Stimulated activated CD4-positive, alpha-beta T cell treated with anti-CD3 and anti-CD28 coated beads, Interleukin-2, amount 100 ng/mL, for 4 hours (primary cell): ENCODE data around the gene FILIP1.

Experiments used
- DNase-seq: peaks from one replicate; pipeline ENCODE4 v3.0.0-alpha.2; 2020; ENCODE audit warnings: low read depth

The FILIP1 gene

GRCh38 chr6:75495011-75495410 lies 1.4 kb upstream of the FILIP1 start:
- DNase-seq, result no peak

GRCh38 chr6:75494290-75494689 lies 690 bp upstream of the FILIP1 start:
- DNase-seq, result no peak

DNA sequence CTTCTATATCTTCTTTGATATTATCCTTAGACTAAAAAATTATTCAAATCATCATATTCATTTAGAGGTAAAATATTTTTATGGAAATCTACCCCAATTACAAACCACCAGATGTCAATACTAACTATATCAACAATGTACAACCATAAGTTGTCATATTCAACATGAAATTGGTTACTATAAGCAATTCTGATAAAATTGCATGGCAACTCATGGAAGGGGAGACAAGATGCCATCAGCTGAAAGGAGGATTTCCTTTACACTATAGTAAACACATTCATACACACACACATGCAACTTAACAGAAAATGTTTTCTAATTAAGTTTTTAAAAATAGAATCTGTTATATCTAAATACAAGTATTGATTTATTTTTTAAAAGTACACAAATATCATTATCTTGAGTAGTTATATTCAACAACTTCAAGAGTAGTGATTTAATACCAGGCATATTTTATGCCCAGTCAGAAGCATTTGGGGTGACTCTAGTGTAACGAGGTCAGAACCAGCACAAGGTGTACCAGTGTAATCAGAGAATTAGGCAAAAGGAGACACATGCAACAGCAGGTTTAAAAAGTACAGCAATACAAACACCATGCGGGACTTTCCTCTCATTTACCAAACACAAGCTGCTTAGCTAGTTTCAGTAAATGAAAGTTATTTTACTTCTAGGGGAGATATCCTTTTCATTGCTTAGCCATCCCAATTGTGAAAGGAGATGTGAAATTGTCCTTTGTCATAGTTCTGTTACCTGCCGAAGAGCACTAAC lies 1.0 kb downstream of the FILIP1 start:
- DNase-seq, result no peak

- DNase-seq, result no peak
These were observed 2.3 kb downstream of the FILIP1 start for GRCh38 chr6:75491291-75491690.

- no peak for DNase-seq
These were observed 2.9 kb downstream of the FILIP1 start for GRCh38 chr6:75490706-75491105.

DNA sequence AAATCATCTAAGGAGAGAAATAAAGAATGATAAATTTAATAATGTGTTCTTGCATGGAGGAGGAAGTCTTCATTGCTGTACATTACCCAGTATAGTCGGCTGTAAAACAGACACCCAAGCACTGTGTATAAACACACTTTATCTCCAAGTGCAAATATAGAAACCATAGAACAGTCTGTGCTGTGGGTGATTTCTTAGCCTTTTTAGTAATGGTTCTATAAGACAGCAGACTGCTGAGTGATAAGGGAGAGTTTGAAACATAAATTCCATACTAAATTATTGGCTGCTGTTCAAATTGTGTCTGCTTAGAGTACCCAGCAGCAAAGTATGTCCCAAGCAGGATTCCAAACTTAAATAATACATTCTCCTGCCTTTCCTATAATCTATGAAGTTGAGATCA lies 4.6 kb downstream of the FILIP1 start:
- DNase-seq, result no peak

- DNase-seq, result no peak
These were observed 5.6 kb downstream of the FILIP1 start for GRCh38 chr6:75488033-75488432.

- no peak for DNase-seq
These were observed 6.6 kb downstream of the FILIP1 start for GRCh38 chr6:75486850-75487518.

GRCh38 chr6:75484535-75484934 lies 9.1 kb downstream of the FILIP1 start:
- DNase-seq, result no peak

- DNase-seq, result no peak
These were observed 10.3 kb downstream of the FILIP1 start for GRCh38 chr6:75483136-75483952.

- no peak for DNase-seq
These were observed 11.5 kb downstream of the FILIP1 start for GRCh38 chr6:75481936-75482593.

GRCh38 chr6:75481394-75481793 lies 12.2 kb downstream of the FILIP1 start:
- DNase-seq, result no peak

DNA sequence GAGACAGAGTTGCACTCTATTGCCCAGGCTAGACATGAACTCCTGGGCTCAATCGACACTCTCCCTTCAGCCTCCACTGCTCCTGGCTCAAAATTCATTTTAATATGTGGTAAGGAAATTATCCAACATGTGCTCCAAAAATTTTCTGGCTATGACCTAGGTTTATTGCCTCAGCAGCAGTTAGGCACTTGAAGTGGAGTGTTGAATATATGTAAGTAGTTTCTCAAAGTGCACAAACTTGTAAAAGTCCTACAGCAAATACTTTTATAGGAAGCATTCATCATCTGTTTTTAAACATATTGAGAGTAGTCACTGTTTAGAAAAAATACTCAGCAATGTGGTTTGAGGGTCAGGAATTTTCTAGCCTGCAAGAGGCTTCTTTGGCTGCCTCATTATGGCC lies 13.2 kb downstream of the FILIP1 start:
- DNase-seq, result no peak

- no peak for DNase-seq
These were observed 13.9 kb downstream of the FILIP1 start for GRCh38 chr6:75479712-75480111.

GRCh38 chr6:75478929-75479328 lies 14.7 kb downstream of the FILIP1 start:
- DNase-seq, result no peak

GRCh38 chr6:75472885-75473284 lies 20.7 kb downstream of the FILIP1 start:
- DNase-seq, result no peak

DNA sequence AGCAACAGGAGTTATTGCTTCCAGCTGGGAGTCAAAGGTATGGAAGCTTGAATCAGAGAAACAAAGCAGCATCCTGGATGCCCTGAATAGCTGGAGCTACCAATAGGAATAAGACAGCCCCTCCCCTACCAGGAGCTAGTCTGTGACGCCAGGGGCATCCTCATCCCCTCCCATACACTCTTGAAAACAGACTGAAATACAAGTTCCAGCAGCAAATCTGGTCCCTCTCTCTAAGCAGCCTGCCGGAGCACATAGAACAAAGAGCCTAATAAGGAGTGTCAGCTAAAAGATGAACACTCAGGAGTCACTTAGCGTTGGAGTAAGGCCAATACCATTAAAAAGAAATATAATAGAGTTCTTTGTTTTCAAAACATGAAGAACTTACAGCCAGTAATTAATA lies 25.6 kb downstream of the FILIP1 start:
- no peak for DNase-seq

- no peak for DNase-seq
These were observed 26.3 kb downstream of the FILIP1 start for GRCh38 chr6:75467284-75467683.

- DNase-seq, result no peak
These were observed 27.0 kb downstream of the FILIP1 start for GRCh38 chr6:75466636-75467035.

GRCh38 chr6:75463908-75464307 lies 29.7 kb downstream of the FILIP1 start:
- DNase-seq, result no peak

DNA sequence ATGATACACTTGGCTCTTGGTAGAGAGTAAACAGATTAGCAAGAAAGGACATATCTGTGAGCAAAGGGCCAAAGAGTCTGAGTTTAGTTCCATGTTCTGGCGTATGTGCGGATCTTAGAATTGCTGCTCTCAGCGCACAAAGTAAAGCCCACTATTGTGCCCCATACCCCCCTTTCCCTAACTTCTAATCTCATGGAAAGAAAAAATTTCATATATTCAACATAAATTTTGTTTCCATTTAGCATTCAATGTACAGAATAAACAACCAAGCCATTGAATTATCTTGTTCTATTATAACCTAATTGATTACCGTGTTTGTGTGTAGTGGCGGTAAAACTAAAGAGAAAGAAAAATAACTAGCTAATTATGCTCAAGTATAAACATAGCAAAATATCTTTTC lies 30.5 kb downstream of the FILIP1 start:
- no peak for DNase-seq

DNA sequence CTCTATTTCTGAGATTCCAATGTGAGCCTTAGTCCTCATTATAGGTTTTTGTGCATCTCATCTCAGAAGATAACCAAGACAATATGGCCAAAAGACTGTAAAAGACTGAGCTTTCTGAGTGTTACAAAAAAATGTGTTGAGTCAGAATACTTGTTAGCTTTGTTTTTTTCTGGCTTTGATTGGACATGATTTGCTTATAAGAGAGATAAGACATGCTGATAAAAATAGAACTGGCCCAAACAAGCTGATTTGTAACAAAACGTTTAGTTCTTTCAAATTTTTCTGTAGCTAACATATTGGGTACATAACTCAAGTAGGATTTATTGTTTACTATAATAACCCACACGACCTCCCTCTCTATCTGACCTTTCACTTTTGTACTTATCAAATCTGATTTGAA lies 32.9 kb downstream of the FILIP1 start:
- DNase-seq, result no peak
